ENCODE data around the gene DGLUCY.
"Not testable (repeated sequence)": the region's sequence is repeated elsewhere in the genome, so short reads cannot be mapped to it uniquely, and the experiment has no call there.

The DGLUCY gene

GRCh38 chr14:91207008-91207407 lies 93.1 kb downstream of the DGLUCY start:
- DNase-seq (ENCODE audit: low read depth), result no peak

- no peak for DNase-seq (ENCODE audit: low read depth)
Observed at GRCh38 chr14:91211017-91211416, 97.1 kb downstream of the DGLUCY start.

GRCh38 chr14:91214306-91214705 lies 100.4 kb downstream of the DGLUCY start:
- DNase-seq (ENCODE audit: low read depth), result no peak

GRCh38 chr14:91215381-91215780 lies 101.5 kb downstream of the DGLUCY start:
- DNase-seq (ENCODE audit: low read depth), result no peak

- no peak for DNase-seq (ENCODE audit: low read depth)
Observed at GRCh38 chr14:91216731-91217226, 102.9 kb downstream of the DGLUCY start.

- no peak for DNase-seq (ENCODE audit: low read depth)
Observed at GRCh38 chr14:91218014-91218413, 104.1 kb downstream of the DGLUCY start.

- no peak for DNase-seq (ENCODE audit: low read depth)
Observed at GRCh38 chr14:91219517-91220389, 105.9 kb downstream of the DGLUCY start.

GRCh38 chr14:91220581-91221000 lies 106.7 kb downstream of the DGLUCY start:
- no peak for DNase-seq (ENCODE audit: low read depth)

- DNase-seq (ENCODE audit: low read depth), result no peak
Observed at GRCh38 chr14:91221270-91221669, 107.4 kb downstream of the DGLUCY start.

- no peak for DNase-seq (ENCODE audit: low read depth)
Observed at GRCh38 chr14:91223028-91223783, 109.3 kb downstream of the DGLUCY start.

GRCh38 chr14:91225025-91225424 lies 111.2 kb downstream of the DGLUCY start:
- no peak for DNase-seq (ENCODE audit: low read depth)

- not testable (repeated sequence) for DNase-seq (ENCODE audit: low read depth)
Observed at GRCh38 chr14:91226360-91226759, 112.5 kb downstream of the DGLUCY start.

GRCh38 chr14:91227183-91227628 lies 113.3 kb downstream of the DGLUCY start:
- DNase-seq (ENCODE audit: low read depth), result no peak

GRCh38 chr14:91228112-91229004 lies 114.5 kb downstream of the DGLUCY start:
- peak; percentile 64 for DNase-seq (ENCODE audit: low read depth)

GRCh38 chr14:91229005-91229382 lies 115.1 kb downstream of the DGLUCY start:
- no peak for DNase-seq (ENCODE audit: low read depth)

GRCh38 chr14:91229743-91230200 lies 115.9 kb downstream of the DGLUCY start:
- DNase-seq (ENCODE audit: low read depth), result peak; percentile 45

- no peak for DNase-seq (ENCODE audit: low read depth)
Observed at GRCh38 chr14:91230397-91231035, 116.6 kb downstream of the DGLUCY start.

GRCh38 chr14:91231446-91231845 lies 117.6 kb downstream of the DGLUCY start:
- DNase-seq (ENCODE audit: low read depth), result no peak

- DNase-seq (ENCODE audit: low read depth), result no peak
Observed at GRCh38 chr14:91232052-91232451, 118.2 kb downstream of the DGLUCY start.

GRCh38 chr14:91232603-91233002 lies 118.7 kb downstream of the DGLUCY start:
- no peak for DNase-seq (ENCODE audit: low read depth)
